Esophagus muscularis mucosa (tissue), 4 donors: ENCODE results near the gene FKRP. TPM values are rescaled to one million over a fixed set of nuclear protein-coding genes. Genes with fewer than 3 reads are reported as not detected.
"Not testable (repeated sequence)": the region's sequence is repeated elsewhere in the genome, so short reads cannot be mapped to it uniquely, and the experiment has no call there.

Experiments used
- DNase-seq: peaks from one replicate; pipeline ENCODE4 v3.0.0-alpha.2; 2017; ENCODE audit errors: extremely low spot score
- H3K27ac ChIP-seq, 4 donors: fragments of 200-600 bp; sonication (generic); replicated peaks in 1 of 4; 1 replicate in 3 of 4; 2 replicates in 1 of 4; pipeline ENCODE4 v1.5.1; 2016 to 2019; ENCODE audit warnings: mild to moderate bottlenecking in 1 of 4
- H3K27me3 ChIP-seq, 4 donors: fragments of 200-600 bp; sonication (generic); one replicate each; pipeline versions ENCODE4 v1.5.1 to v1.6.0; 2016 to 2019
- H3K36me3 ChIP-seq, 4 donors: fragments of 200-600 bp; sonication (generic); one replicate each; pipeline ENCODE4 v1.5.1; 2016 to 2019
- H3K4me1 ChIP-seq, 4 donors: fragments of 200-600 bp; sonication (generic); one replicate each; pipeline ENCODE4 v1.5.1; 2016 to 2019
- H3K4me3 ChIP-seq, 4 donors: fragments of 200-600 bp; sonication (generic); 1 replicate in 2 of 4; 2 replicates in 2 of 4; pipeline ENCODE4 v1.5.1; 2016 to 2019; ENCODE audit warnings: mild to moderate bottlenecking in 4 of 4, moderate library complexity in 1 of 4
- H3K9me3 ChIP-seq, 4 donors: fragments of 200-600 bp; sonication (generic); 1 replicate in 3 of 4; 2 replicates in 1 of 4; pipeline ENCODE4 v1.5.1; 2016 to 2019
- EP300 ChIP-seq: sonication (generic); formaldehyde crosslinking; IDR thresholded peaks from one replicate; pipeline ENCODE4 v1.6.1; 2017; ENCODE audit warnings: antibody characterized with exemption
- POLR2A ChIP-seq: fragments of 450-650 bp; IDR thresholded peaks from one replicate; pipeline ENCODE4 v1.6.1; 2017; ENCODE audit warnings: antibody characterized with exemption, moderate library complexity, mild to moderate bottlenecking, low read depth
- POLR2AphosphoS5 ChIP-seq, 2 donors: sonication (generic); formaldehyde crosslinking; IDR thresholded peaks; one replicate each; pipeline ENCODE4 v1.6.1; 2017; ENCODE audit warnings: antibody characterized with exemption in 2 of 2
- WGBS: methylation state at CpG from one replicate; pipeline ENCODE4 v1.1.5; 2018; 5-methylcytosine and 5-hydroxymethylcytosine counted together
- intact Hi-C: fragments of 100-400 bp; cut with DNase I; formaldehyde crosslinking; loops from one replicate; pipeline ENCODE4 v1.15.1; 2023
- total RNA-seq, 4 donors: library from RNA; depleted of rRNA; stranded (reverse); fragments of >200 nt; gene quantifications; one replicate each; pipeline versions ENCODE4 v1.1.0 to v1.2.1, GENCODE V29; 2016
- TF ChIP-seq, protein P1 (sequence below), 3 experiments: fragments of 200-600 bp in 2 of 3; fragments of 450-650 bp in 1 of 3; sonication (generic) in 2 of 3; IDR thresholded peaks; one replicate each; pipeline ENCODE4 v1.5.1; 2017 to 2019; ENCODE audit warnings: antibody characterized with exemption in 3 of 3, mild to moderate bottlenecking in 2 of 3, moderate library complexity in 1 of 3

FKRP gene
- total RNA-seq, 4 donors from 2014 or later: 22.4 to 30.3 (median 26.5) TPM

GRCh38 chr19:46759206-46759605 lies 13.3 kb downstream of the FKRP start:
- intact Hi-C loops: loop anchor here (10.0 kb wide), 1 partner anchor 236 kb away; no protein-coding TSS in a partner anchor
- Histone ChIP-seq H3K27me3 (no peaks in the 10 kb centered on the region), H3K4me1 (peaks cover 0 to 60% (median 50%) of the 10 kb centered on the region in 4 donors), H3K27ac (peak overlapping the region; percentile 60 to 86 (median 72)), H3K9me3 (no peaks in the 10 kb centered on the region), H3K4me3 (no peak overlapping the region), H3K36me3 (peaks cover 0 to 25% (median 20%) of the 10 kb centered on the region in 4 donors)
- no peak for DNase-seq
- TF ChIP-seq POLR2AphosphoS5 (IDR thresholded peaks at IDR 0.05) (no peak), EP300 (no peak), POLR2A (no peak)
- TF ChIP-seq, protein P1, sequence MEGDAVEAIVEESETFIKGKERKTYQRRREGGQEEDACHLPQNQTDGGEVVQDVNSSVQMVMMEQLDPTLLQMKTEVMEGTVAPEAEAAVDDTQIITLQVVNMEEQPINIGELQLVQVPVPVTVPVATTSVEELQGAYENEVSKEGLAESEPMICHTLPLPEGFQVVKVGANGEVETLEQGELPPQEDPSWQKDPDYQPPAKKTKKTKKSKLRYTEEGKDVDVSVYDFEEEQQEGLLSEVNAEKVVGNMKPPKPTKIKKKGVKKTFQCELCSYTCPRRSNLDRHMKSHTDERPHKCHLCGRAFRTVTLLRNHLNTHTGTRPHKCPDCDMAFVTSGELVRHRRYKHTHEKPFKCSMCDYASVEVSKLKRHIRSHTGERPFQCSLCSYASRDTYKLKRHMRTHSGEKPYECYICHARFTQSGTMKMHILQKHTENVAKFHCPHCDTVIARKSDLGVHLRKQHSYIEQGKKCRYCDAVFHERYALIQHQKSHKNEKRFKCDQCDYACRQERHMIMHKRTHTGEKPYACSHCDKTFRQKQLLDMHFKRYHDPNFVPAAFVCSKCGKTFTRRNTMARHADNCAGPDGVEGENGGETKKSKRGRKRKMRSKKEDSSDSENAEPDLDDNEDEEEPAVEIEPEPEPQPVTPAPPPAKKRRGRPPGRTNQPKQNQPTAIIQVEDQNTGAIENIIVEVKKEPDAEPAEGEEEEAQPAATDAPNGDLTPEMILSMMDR (IDR thresholded peaks at IDR 0.05): no peak
- 79% methylated on average over 6 of the region's 6 CpGs for WGBS

- WGBS: 64% methylated on average over 7 of the region's 7 CpGs
- Histone ChIP-seq H3K27ac (peak overlapping the region; percentile 60 to 86 (median 73)), H3K36me3 (peaks cover 0 to 25% (median 20%) of the 10 kb centered on the region in 4 donors), H3K4me3 (no peak overlapping the region), H3K27me3 (no peaks in the 10 kb centered on the region), H3K4me1 (peaks cover 2 to 54% (median 46%) of the 10 kb centered on the region in 4 donors), H3K9me3 (no peaks in the 10 kb centered on the region)
- intact Hi-C loops: loop anchor here (10.0 kb wide), 1 partner anchor 235 kb away; no protein-coding TSS in a partner anchor
- no peak for DNase-seq
- no peak for TF ChIP-seq EP300
- TF ChIP-seq POLR2AphosphoS5 (IDR thresholded peaks at IDR 0.05): peak; percentile 73 to 81
These were observed 14.0 kb downstream of the FKRP start for GRCh38 chr19:46759817-46760333.

DNA sequence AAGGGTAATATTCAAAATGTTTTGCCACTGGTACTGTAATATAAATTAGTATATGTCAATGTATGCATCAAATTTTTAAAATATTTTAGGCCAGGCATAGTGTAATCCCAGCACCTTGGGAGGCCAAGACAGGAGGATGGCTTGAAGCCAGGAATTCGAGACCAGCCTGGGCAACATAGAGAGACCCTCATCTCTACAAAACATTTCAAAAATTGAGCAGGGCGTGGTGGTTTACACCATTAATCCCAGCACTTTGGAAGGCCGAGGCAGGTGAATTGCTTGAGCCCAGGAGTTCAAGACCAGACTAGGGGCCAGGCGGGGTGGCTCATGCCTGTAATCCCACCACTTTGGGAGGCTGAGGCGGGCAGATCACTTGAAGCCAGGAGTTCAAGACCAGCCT lies 14.5 kb downstream of the FKRP start:
- DNase-seq: no peak
- H3K4me3 ChIP-seq: no peak overlapping the region
- no peaks in the 10 kb centered on the region for H3K27me3 ChIP-seq
- H3K36me3 ChIP-seq: peaks cover 0 to 24% (median 20%) of the 10 kb centered on the region in 4 donors
- 90% methylated on average over 5 of the region's 5 CpGs for WGBS
- H3K9me3 ChIP-seq: no peaks in the 10 kb centered on the region
- peaks cover 4 to 49% (median 41%) of the 10 kb centered on the region in 4 donors for H3K4me1 ChIP-seq
- intact Hi-C loops: no loop called here
- TF ChIP-seq, protein P1 (IDR thresholded peaks at IDR 0.05): no peak
- no peak for TF ChIP-seq EP300
- TF ChIP-seq POLR2A: no peak
- TF ChIP-seq POLR2AphosphoS5 (IDR thresholded peaks at IDR 0.05): no peak
- peak overlapping the region; percentile 60 to 86 (median 73) for H3K27ac ChIP-seq

DNA sequence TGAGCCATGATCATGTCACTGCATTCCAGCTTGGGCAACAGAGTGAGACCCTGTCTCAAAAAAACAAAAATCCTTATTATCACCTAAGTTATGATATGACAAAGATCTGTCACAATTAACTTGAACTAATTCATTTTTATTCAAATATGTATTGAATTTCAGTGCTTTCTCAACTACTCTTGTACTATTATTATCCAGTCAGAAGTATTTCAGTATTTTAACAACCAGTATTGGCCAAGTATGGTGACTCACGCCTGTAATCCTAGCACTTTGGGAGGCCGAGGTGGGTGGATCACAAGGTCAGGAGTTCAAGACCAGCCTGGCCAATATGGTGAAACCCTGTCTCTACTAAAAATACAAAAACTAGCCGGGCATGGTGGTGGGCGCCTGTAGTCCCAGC lies 15.0 kb downstream of the FKRP start:
- H3K9me3 ChIP-seq, intact Hi-C loops, H3K27me3 ChIP-seq, DNase-seq, H3K4me3 ChIP-seq: not testable (repeated sequence)
- peak overlapping the region; percentile 60 to 86 (median 73) for H3K27ac ChIP-seq
- 66% methylated on average over 4 of the region's 4 CpGs for WGBS
- H3K36me3 ChIP-seq: peaks cover 0 to 18% (median 14%) of the 10 kb centered on the region in 4 donors
- peaks cover 4 to 44% (median 36%) of the 10 kb centered on the region in 4 donors for H3K4me1 ChIP-seq

GRCh38 chr19:46761418-46761831 lies 15.6 kb downstream of the FKRP start:
- H3K27ac ChIP-seq: peak overlapping the region; percentile 60 to 86 (median 73)
- intact Hi-C loops: no loop called here

More at GRCh38 chr19:46761418-46761831, 15.6 kb downstream of the FKRP start:
- DNase-seq: no peak
- WGBS: 43% methylated on average over 5 of the region's 5 CpGs
- H3K4me3 ChIP-seq: no peak overlapping the region
- no peaks in the 10 kb centered on the region for H3K27me3 ChIP-seq
- TF ChIP-seq POLR2AphosphoS5 (IDR thresholded peaks at IDR 0.05) (no peak), EP300 (no peak), POLR2A (no peak)
- TF ChIP-seq, protein P1 (IDR thresholded peaks at IDR 0.05): no peak
- H3K4me1 ChIP-seq: peaks cover 4 to 41% (median 33%) of the 10 kb centered on the region in 4 donors
- peaks cover 0 to 13% (median 10%) of the 10 kb centered on the region in 4 donors for H3K36me3 ChIP-seq
- H3K9me3 ChIP-seq: no peaks in the 10 kb centered on the region
